OCI-LY1 (cell line): Measurements from ENCODE around the gene ANKS1A.
"Not testable (repeated sequence)": the region's sequence is repeated elsewhere in the genome, so short reads cannot be mapped to it uniquely, and the experiment has no call there.

Experiments used
- H2AFZ ChIP-seq: fragments of 200-600 bp; sonication (generic), shearing (Covaris generic); 2 replicates; pipeline ENCODE4 v1.6.0; 2014; ENCODE audit warnings: antibody characterized with exemption, mild to moderate bottlenecking, low read length
- H3F3A ChIP-seq: fragments of 200-600 bp; sonication (generic), shearing (Covaris generic); 2 replicates; pipeline ENCODE4 v1.6.0; 2014; ENCODE audit warnings: mild to moderate bottlenecking, antibody characterized with exemption, low read length, moderate library complexity; ENCODE audit not compliant: insufficient read depth
- H3K27ac ChIP-seq: fragments of 200-600 bp; sonication (generic); 2 replicates; pipeline ENCODE4 v1.5.1; 2014; ENCODE audit warnings: low read length, mixed run types, mild to moderate bottlenecking, low read depth; ENCODE audit not compliant: poor library complexity, severe bottlenecking
- H3K27me3 ChIP-seq: fragments of 200-600 bp; sonication (generic); 2 replicates; pipeline ENCODE4 v1.6.0; 2014; ENCODE audit warnings: antibody characterized with exemption, mild to moderate bottlenecking, low read length, moderate library complexity; ENCODE audit not compliant: insufficient read depth
- H3K36me3 ChIP-seq: fragments of 200-600 bp; sonication (generic); 2 replicates; pipeline ENCODE4 v1.6.1; 2014; ENCODE audit warnings: mild to moderate bottlenecking, antibody characterized with exemption, low read length, moderate library complexity, mixed read lengths; ENCODE audit not compliant: insufficient read depth
- H3K4me1 ChIP-seq: fragments of 200-600 bp; sonication (generic); 2 replicates; pipeline ENCODE4 v1.5.1; 2014; ENCODE audit warnings: mild to moderate bottlenecking, low read length, moderate library complexity; ENCODE audit not compliant: insufficient read depth, severe bottlenecking
- H3K4me2 ChIP-seq: fragments of 200-600 bp; sonication (generic), shearing (Covaris generic); 2 replicates; pipeline ENCODE4 v1.6.1; 2014; ENCODE audit warnings: low read length
- H3K4me3 ChIP-seq: fragments of 200-600 bp; sonication (generic); 2 replicates; pipeline ENCODE4 v1.5.1; 2014; ENCODE audit warnings: low read length, low read depth, mild to moderate bottlenecking, mixed read lengths; ENCODE audit not compliant: poor library complexity, severe bottlenecking
- H3K79me2 ChIP-seq: fragments of 200-600 bp; shearing (Covaris generic); 2 replicates; pipeline ENCODE4 v1.6.1; 2016; ENCODE audit warnings: mixed run types, low read length, mixed read lengths; ENCODE audit not compliant: insufficient read depth
- H3K9ac ChIP-seq: fragments of 200-600 bp; sonication (generic), shearing (Covaris generic); 2 replicates; pipeline ENCODE4 v1.6.1; 2014; ENCODE audit warnings: mild to moderate bottlenecking, low read length, mixed read lengths
- H3K9me2 ChIP-seq: fragments of 200-600 bp; sonication (generic), shearing (Covaris generic); 2 replicates; pipeline ENCODE4 v1.6.1; 2014; ENCODE audit warnings: low read depth, mild to moderate bottlenecking, low read length, mixed read lengths
- H3K9me3 ChIP-seq: fragments of 200-600 bp; shearing (Covaris generic); 2 replicates; pipeline ENCODE4 v1.6.1; 2014; ENCODE audit warnings: low read length, mixed read lengths
- H4K20me1 ChIP-seq: fragments of 200-600 bp; sonication (generic), shearing (Covaris generic); 2 replicates; pipeline ENCODE4 v1.6.0; 2016; ENCODE audit warnings: mild to moderate bottlenecking, low read length; ENCODE audit not compliant: insufficient read depth
- EZH2 ChIP-seq: fragments of 200-600 bp; sonication (generic), shearing (Covaris generic); IDR thresholded peaks from 2 replicates; pipeline ENCODE4 v1.8.0; 2017; ENCODE audit warnings: borderline replicate concordance, mixed run types, mild to moderate bottlenecking, antibody characterized with exemption, low read length, moderate library complexity, mixed read lengths
- TF ChIP-seq, protein P1 (sequence below): fragments of 200-600 bp; sonication (generic), shearing (Covaris generic); IDR thresholded peaks from 2 replicates; pipeline ENCODE4 v1.5.1; 2017; ENCODE audit warnings: mild to moderate bottlenecking, antibody characterized with exemption, low read length, moderate library complexity, mixed read lengths

Gene ANKS1A

DNA sequence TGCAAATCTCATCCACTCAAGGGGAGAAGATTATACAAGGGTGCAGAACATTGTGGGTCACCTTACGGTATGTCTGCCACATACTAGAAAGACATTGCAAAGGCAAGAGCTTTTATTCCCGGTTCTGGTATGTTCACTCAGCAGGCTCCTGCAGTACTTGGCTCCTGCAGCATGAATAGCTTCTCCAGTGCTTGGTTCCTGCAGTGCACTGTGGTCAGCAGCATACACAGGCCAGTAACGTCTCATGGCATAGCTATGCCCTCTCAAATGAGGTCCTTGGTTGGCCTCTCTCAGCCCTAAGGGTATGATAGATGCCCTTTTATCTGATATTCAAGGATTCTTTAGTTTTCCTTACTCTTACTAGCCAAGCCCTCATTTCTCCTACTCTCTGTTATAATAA lies 239.4 kb downstream of the ANKS1A start:
- H3K27ac ChIP-seq, result no peak overlapping the region
- no peaks in the 10 kb centered on the region for H3K36me3 ChIP-seq
- H3K79me2 ChIP-seq, result no peaks in the 10 kb centered on the region
- H3K9me3 ChIP-seq, result no peaks in the 10 kb centered on the region
- H2AFZ ChIP-seq, result no peak overlapping the region
- no peaks in the 10 kb centered on the region for H4K20me1 ChIP-seq
- no peak overlapping the region for H3K4me3 ChIP-seq
- no peaks in the 10 kb centered on the region for H3F3A ChIP-seq
- no peaks in the 10 kb centered on the region for H3K9me2 ChIP-seq
- no peak overlapping the region for H3K4me2 ChIP-seq
- H3K4me1 ChIP-seq, result no peaks in the 10 kb centered on the region
- 0 out of 2 replicates have a peak, but pooled peaks cover 6% of the 10 kb centered on the region for H3K27me3 ChIP-seq
- TF ChIP-seq, protein P1, sequence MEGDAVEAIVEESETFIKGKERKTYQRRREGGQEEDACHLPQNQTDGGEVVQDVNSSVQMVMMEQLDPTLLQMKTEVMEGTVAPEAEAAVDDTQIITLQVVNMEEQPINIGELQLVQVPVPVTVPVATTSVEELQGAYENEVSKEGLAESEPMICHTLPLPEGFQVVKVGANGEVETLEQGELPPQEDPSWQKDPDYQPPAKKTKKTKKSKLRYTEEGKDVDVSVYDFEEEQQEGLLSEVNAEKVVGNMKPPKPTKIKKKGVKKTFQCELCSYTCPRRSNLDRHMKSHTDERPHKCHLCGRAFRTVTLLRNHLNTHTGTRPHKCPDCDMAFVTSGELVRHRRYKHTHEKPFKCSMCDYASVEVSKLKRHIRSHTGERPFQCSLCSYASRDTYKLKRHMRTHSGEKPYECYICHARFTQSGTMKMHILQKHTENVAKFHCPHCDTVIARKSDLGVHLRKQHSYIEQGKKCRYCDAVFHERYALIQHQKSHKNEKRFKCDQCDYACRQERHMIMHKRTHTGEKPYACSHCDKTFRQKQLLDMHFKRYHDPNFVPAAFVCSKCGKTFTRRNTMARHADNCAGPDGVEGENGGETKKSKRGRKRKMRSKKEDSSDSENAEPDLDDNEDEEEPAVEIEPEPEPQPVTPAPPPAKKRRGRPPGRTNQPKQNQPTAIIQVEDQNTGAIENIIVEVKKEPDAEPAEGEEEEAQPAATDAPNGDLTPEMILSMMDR, result no peak
- no peak for TF ChIP-seq EZH2
- H3K9ac ChIP-seq, result no peak overlapping the region

DNA sequence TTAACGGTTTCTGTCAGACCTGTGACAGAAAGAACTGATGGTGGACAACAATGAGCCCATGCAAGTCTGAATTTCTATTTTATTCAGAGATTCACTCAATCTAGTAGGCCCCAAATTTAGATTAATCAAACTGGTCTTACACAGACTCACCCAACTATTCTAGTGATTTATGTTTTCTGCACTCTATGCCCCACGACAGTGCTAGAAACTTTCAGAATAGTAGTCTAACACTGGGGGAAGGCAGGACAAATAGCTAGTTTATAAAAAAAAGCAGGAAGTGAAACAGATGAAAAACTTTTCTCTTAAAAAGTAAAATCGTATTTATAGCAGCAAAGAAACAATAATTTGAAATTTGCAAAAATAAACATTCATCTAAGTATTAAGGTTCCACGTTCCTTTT lies 247.1 kb downstream of the ANKS1A start:
- Histone ChIP-seq H4K20me1 (no peaks in the 10 kb centered on the region), H3K27me3 (0 out of 2 replicates have a peak, but pooled peaks cover 6% of the 10 kb centered on the region), H2AFZ (no peak overlapping the region)

DNA sequence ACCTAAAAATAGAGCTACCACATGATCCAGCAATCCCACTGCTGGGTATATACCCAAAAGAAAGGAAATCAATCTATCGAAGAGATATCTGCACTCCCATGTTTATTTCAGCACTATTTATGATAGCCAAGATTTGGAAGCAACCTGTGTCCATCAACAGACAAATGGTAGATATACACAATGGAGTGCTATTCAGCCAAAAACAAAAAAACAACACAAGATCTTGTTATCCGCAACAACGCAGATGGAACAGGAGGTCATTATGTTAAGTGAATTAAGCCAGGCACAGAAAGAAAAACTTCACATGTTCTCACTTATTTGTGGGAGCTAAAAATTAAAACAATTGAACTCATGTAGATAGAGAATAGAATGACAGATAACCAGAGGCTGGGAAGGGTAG lies 249.1 kb downstream of the ANKS1A start:
- H3F3A ChIP-seq, H3K9me3 ChIP-seq, H3K9me2 ChIP-seq, H3K36me3 ChIP-seq, H3K4me3 ChIP-seq, H3K27me3 ChIP-seq, H3K9ac ChIP-seq, H3K4me2 ChIP-seq, H3K27ac ChIP-seq, H4K20me1 ChIP-seq, H2AFZ ChIP-seq, H3K79me2 ChIP-seq: not testable (repeated sequence)
- peaks cover 12% of the 10 kb centered on the region for H3K4me1 ChIP-seq

More for the DNA sequence above, 247.1 kb downstream of the ANKS1A start:
- Histone ChIP-seq H3K9ac (no peak overlapping the region), H3K4me2 (no peak overlapping the region), H3K4me1 (peaks cover 8% of the 10 kb centered on the region), H3F3A (no peaks in the 10 kb centered on the region), H3K9me2 (no peaks in the 10 kb centered on the region), H3K36me3 (no peaks in the 10 kb centered on the region), H3K9me3 (no peaks in the 10 kb centered on the region), H3K27ac (no peak overlapping the region), H3K79me2 (no peaks in the 10 kb centered on the region), H3K4me3 (no peak overlapping the region)
- TF ChIP-seq, protein P1, result no peak
- TF ChIP-seq EZH2, result no peak

DNA sequence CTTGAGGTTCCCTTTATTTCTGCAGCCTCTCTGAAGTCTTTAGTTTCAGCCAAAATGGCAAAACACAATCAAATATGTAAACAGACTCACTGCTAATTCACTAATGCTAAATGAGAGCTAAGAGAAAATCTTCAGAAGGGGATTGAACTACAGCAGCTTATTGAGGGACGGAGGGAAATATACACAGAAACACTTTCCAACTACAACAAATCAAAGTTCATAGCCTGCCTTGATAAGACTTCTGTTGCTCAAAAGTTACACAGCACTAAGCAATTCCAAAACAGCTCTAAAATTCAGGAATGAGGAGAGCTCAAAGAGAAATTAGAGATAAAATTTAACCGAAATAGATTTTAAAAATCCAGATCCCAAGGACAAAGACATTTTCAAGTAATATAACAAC lies 250.4 kb downstream of the ANKS1A start:
- Histone ChIP-seq H3K4me3 (no peak overlapping the region), H3K27me3 (peaks cover 5% of the 10 kb centered on the region)
- TF ChIP-seq, protein P1, result no peak
- TF ChIP-seq EZH2, result no peak

More for the DNA sequence above, 250.4 kb downstream of the ANKS1A start:
- Histone ChIP-seq H3K4me2 (no peak overlapping the region), H2AFZ (no peak overlapping the region), H3K36me3 (no peaks in the 10 kb centered on the region), H3K9me3 (no peaks in the 10 kb centered on the region), H3F3A (no peaks in the 10 kb centered on the region), H3K9ac (no peak overlapping the region), H3K27ac (no peak overlapping the region), H3K79me2 (no peaks in the 10 kb centered on the region), H3K4me1 (peaks cover 12% of the 10 kb centered on the region), H4K20me1 (no peaks in the 10 kb centered on the region), H3K9me2 (no peaks in the 10 kb centered on the region)
